K562 treated with DMSO at 1 percent for 4 hours (cell line): Measurements from ENCODE around the gene SPDYE2. TPM values are rescaled to one million over a fixed set of nuclear protein-coding genes. Genes with fewer than 3 reads are reported as not detected.

ENCODE experiments used
- total RNA-seq: library from RNA; unstranded; fragments of 300-600 nt; gene quantifications from 2 replicates; pipeline ENCODE4 v1.2.3, GENCODE V29; 2022; ENCODE audit not compliant: insufficient read depth

The SPDYE2 gene, protein sequence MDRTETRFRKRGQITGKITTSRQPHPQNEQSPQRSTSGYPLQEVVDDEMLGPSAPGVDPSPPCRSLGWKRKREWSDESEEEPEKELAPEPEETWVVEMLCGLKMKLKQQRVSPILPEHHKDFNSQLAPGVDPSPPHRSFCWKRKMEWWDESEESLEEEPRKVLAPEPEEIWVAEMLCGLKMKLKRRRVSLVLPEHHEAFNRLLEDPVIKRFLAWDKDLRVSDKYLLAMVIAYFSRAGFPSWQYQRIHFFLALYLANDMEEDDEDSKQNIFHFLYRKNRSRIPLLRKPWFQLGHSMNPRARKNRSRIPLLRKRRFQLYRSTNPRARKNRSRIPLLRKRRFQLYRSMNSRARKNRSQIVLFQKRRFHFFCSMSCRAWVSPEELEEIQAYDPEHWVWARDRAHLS
- total RNA-seq: 1.0 TPM in 1 of 2 replicates, not detected in the other

DNA sequence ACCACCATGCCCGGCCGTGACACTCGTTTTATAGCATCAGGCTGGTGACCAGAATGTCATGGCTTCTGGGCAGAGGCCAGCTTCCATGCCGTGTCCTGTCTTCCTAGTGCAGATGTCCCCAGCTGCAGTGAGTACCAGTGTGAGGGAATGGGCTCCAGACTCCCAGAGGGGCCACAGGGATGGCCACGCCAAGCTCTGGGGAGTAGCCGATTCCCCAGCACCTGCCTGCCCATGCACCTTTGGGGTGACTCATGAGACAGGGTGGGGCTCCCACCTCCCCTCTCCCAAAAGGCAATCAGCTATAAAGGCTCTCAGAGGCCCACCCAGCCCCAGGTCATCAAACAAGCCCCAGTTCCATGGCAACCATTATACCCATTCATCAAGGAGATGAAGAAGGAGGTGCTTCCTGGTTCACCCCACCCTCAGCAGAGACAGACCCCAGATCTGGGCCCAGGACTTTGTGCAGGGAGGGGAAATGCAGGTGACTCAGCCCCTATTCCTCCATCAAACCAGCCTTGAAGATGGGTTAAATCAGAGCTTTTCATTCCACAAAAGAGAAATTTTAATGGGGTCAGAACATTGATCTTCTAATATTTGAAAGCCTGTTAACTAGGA lies at the start of gene SPDYE2:
Gene SPDYE2, plus strand, starts transcription at position 419 of the 615 bp plus-strand sequence. CDS start 2,030 bp downstream, outside the sequence.

GRCh38 chr7:102517550-102518147 lies 33.4 kb upstream of the SPDYE2 start, which contains the start of gene RASA4B:
Gene RASA4B (minus strand): TSS chr7:102517777. CDS start chr7:102517710, 67 bp downstream.

DNA sequence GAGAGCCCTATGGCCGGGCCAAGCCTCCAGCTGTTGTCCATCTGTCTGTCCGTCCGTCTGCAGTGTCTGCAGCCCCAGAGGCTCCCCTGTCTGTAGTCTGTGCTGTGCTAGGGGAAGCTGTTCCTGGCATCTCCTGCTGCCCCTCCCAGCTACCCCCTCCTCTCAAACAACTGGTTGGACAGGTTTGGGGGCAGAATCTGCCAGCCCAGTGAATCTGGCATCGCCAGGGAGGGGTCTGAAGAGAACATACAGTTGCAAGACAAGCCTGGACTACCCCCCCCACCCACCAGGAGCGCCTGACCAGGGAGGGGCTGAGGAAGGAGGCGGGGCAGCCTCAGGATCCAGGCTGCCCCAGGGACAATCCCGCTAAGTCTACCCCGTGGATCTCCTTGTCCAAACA lies 7.4 kb upstream of the SPDYE2 start, which contains the start of gene UPK3BL2:
Gene UPK3BL2, minus strand, starts transcription at position 101 of the 400 bp plus-strand sequence. Its CDS starts 60 bp downstream, at position 41.

GRCh38 chr7:102572261-102573239 lies 21.5 kb downstream of the SPDYE2 start, which contains the start of gene POLR2J3:
Gene POLR2J3 (minus strand): TSS chr7:102572583. CDS start chr7:102572521, 62 bp downstream.

Other genes with a start within 250 kb of the SPDYE2 start
- gene SPDYE6, start 194.8 kb upstream of the SPDYE2 start, total RNA-seq: not detected in 2 replicates
- gene PRKRIP1, start 154.9 kb upstream of the SPDYE2 start, total RNA-seq: 26.0 and 27.3 TPM in 2 replicates
- 38.7 and 56.0 TPM in 2 replicates for gene ORAI2, start 117.7 kb upstream of the SPDYE2 start, total RNA-seq
- 5.9 and 7.2 TPM in 2 replicates for gene ALKBH4, start 86.4 kb upstream of the SPDYE2 start, total RNA-seq
- 48.7 and 58.7 TPM in 2 replicates for gene LRWD1, start 86.2 kb upstream of the SPDYE2 start, total RNA-seq
- gene POLR2J, start 72.3 kb upstream of the SPDYE2 start, total RNA-seq: 130 and 146 TPM in 2 replicates
- 4.9 and 13.9 TPM in 2 replicates for gene RASA4B, start 33.4 kb upstream of the SPDYE2 start, total RNA-seq
- 6.5 and 8.8 TPM in 2 replicates for gene UPK3BL2, start 7.5 kb upstream of the SPDYE2 start, total RNA-seq
- 26.0 and 30.4 TPM in 2 replicates for gene POLR2J3, start 21.4 kb downstream of the SPDYE2 start, total RNA-seq
- 15.1 and 16.4 TPM in 2 replicates for gene RASA4, start 65.5 kb downstream of the SPDYE2 start, total RNA-seq
- 16.1 and 28.4 TPM in 2 replicates for gene UPK3BL1, start 91.6 kb downstream of the SPDYE2 start, total RNA-seq
- 1.0 TPM in 1 of 2 replicates, not detected in the other for gene SPDYE2B, start 99.1 kb downstream of the SPDYE2 start, total RNA-seq
- 0.73 TPM in 1 of 2 replicates, not detected in the other for gene POLR2J2, start 120.4 kb downstream of the SPDYE2 start, total RNA-seq
- 6.2 and 9.8 TPM in 2 replicates for gene FAM185A, start 197.8 kb downstream of the SPDYE2 start, total RNA-seq